Measurements from ENCODE around the gene SERF2. TPM values are rescaled to one million over a fixed set of nuclear protein-coding genes. Genes with fewer than 3 reads are reported as not detected.
A peak's percentile ranks its signal among the peaks of the same experiment; 100 is the strongest.

SERF2 gene
- polyA plus RNA-seq, 3 donors: 1,511 to 3,135 (median 2,483) TPM

- no peak overlapping the region for H2AFZ ChIP-seq (ENCODE audit: insufficient read depth, low read depth, low read length, poor library complexity, severe bottlenecking)
These were observed 29.4 kb downstream of the SERF2 start for GRCh38 chr15:43821505-43821904.

More at GRCh38 chr15:43821505-43821904, 29.4 kb downstream of the SERF2 start:
- H3K4me3 ChIP-seq (replicated peaks in 1 of 3; ENCODE audit: low read depth in 2 of 3, low read length in 3 of 3): no peak overlapping the region
- no CpG with 5 or more reads among the region's 3 CpGs for WGBS (ENCODE audit: insufficient coverage)
- H3K27ac Mint-ChIP-seq: peak overlapping the region in 2 of 7 donors; percentile 5 to 43
- H3K36me3 ChIP-seq (replicated peaks in 1 of 2; ENCODE audit: control insufficient read depth in 1 of 2, insufficient read depth in 2 of 2, low read length in 2 of 2): peaks cover 9 to 18% of the 10 kb centered on the region in 2 donors
- H3K27me3 ChIP-seq (ENCODE audit: control insufficient read depth in 2 of 2, insufficient read depth in 2 of 2, low read length in 2 of 2): no peaks in the 10 kb centered on the region
- intact Hi-C loops (cut with micrococcal nuclease): no loop called here
- H3K27ac ChIP-seq (ENCODE audit: low read depth in 1 of 2, low read length in 2 of 2): no peak overlapping the region
- TF ChIP-seq CTCF (IDR thresholded peaks at IDR 0.05): no peak
- DNase-seq: no peak
- peaks cover 0 to 4% (median 0%) of the 10 kb centered on the region in 3 donors for H3K27me3 Mint-ChIP-seq (ENCODE audit: low read depth in 3 of 3)
- peaks cover 11 to 24% of the 10 kb centered on the region in 2 donors for H3K36me3 Mint-ChIP-seq
- no peak overlapping the region for H3K4me2 ChIP-seq (replicated peaks; ENCODE audit: extremely low read depth, low read length, poor library complexity, severe bottlenecking)
- peaks cover 11 to 20% of the 10 kb centered on the region in 2 donors for H3K4me1 ChIP-seq (ENCODE audit: control insufficient read depth in 1 of 2, insufficient read depth in 2 of 2, low read length in 2 of 2)
- H3K9me3 Mint-ChIP-seq: peaks cover 0 to 3% (median 0%) of the 10 kb centered on the region in 7 donors
- H3K9me3 ChIP-seq (replicated peaks in 1 of 2; ENCODE audit: control insufficient read depth in 1 of 2, insufficient read depth in 1 of 2, low read length in 2 of 2): no peaks in the 10 kb centered on the region
- no peaks in the 10 kb centered on the region for H4K20me1 ChIP-seq (ENCODE audit: insufficient read depth, low read length)
- peaks cover 93% of the 10 kb centered on the region for H3K79me2 ChIP-seq (ENCODE audit: insufficient read depth, low read length)
- H3K4me1 Mint-ChIP-seq: peaks cover 20% of the 10 kb centered on the region
- no peak overlapping the region for H3K9ac ChIP-seq (ENCODE audit: insufficient read depth, low read length, poor library complexity, severe bottlenecking)
- no peak overlapping the region for H3K4me3 Mint-ChIP-seq
